ENCODE measurements around the gene SPEN.

The SPEN gene

DNA sequence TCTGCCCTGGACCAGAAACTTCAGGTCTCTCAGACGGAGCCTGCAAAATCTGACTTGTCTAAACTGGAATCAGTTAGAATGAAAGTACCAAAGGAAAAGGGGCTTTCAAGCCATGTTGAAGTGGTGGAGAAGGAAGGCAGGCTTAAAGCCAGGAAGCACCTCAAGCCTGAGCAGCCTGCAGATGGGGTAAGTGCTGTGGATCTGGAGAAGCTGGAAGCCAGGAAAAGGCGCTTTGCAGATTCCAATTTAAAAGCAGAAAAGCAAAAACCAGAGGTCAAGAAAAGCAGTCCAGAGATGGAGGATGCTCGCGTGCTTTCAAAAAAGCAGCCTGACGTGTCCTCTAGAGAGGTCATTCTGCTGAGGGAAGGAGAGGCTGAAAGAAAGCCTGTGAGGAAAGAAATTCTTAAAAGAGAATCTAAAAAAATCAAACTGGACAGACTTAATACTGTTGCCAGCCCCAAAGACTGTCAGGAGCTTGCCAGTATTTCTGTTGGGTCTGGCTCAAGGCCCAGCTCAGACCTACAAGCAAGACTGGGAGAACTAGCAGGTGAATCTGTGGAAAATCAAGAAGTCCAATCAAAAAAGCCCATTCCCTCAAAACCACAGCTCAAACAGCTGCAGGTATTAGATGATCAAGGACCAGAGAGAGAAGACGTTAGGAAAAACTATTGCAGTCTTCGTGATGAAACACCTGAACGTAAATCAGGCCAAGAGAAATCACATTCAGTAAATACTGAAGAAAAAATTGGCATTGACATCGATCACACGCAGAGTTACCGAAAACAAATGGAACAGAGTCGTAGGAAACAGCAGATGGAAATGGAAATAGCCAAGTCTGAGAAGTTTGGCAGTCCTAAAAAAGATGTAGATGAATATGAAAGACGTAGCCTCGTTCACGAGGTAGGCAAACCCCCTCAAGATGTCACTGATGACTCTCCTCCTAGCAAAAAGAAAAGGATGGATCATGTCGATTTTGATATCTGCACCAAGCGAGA lies 81.8 kb downstream of the SPEN start:
- DNase-seq (ENCODE audit: low spot score) = no peak
- in situ Hi-C loops (cut with MboI; ENCODE audit: low pct_unique_long_range_greater_than_20kb, low sequenced_read_pairs, unreplicated experiment) = no loop called here
- TF ChIP-seq, protein P1, sequence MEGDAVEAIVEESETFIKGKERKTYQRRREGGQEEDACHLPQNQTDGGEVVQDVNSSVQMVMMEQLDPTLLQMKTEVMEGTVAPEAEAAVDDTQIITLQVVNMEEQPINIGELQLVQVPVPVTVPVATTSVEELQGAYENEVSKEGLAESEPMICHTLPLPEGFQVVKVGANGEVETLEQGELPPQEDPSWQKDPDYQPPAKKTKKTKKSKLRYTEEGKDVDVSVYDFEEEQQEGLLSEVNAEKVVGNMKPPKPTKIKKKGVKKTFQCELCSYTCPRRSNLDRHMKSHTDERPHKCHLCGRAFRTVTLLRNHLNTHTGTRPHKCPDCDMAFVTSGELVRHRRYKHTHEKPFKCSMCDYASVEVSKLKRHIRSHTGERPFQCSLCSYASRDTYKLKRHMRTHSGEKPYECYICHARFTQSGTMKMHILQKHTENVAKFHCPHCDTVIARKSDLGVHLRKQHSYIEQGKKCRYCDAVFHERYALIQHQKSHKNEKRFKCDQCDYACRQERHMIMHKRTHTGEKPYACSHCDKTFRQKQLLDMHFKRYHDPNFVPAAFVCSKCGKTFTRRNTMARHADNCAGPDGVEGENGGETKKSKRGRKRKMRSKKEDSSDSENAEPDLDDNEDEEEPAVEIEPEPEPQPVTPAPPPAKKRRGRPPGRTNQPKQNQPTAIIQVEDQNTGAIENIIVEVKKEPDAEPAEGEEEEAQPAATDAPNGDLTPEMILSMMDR (IDR thresholded peaks at IDR 0.05; ENCODE audit: extremely low read depth, insufficient read depth, missing control alignments) = no peak

- TF ChIP-seq, protein P1 (IDR thresholded peaks at IDR 0.05; ENCODE audit: extremely low read depth, insufficient read depth, missing control alignments) = no peak
- no peak for DNase-seq (ENCODE audit: low spot score)
- in situ Hi-C loops (cut with MboI; ENCODE audit: low pct_unique_long_range_greater_than_20kb, low sequenced_read_pairs, unreplicated experiment) = no loop called here
Measured at GRCh38 chr1:15931401-15931800, 83.9 kb downstream of the SPEN start.

DNA sequence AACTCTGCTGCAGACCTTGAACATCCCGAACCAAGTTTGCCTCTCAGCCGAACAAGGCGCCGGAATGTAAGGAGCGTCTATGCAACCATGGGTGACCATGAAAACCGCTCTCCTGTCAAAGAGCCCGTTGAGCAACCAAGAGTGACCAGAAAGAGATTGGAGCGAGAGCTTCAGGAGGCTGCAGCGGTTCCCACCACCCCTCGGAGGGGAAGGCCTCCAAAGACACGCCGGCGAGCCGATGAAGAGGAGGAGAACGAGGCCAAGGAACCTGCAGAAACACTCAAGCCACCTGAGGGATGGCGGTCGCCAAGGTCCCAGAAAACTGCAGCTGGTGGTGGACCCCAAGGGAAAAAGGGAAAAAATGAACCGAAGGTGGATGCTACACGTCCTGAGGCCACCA lies 84.4 kb downstream of the SPEN start:
- in situ Hi-C loops (cut with MboI; ENCODE audit: low pct_unique_long_range_greater_than_20kb, low sequenced_read_pairs, unreplicated experiment) = no loop called here
- DNase-seq (ENCODE audit: low spot score) = no peak
- TF ChIP-seq, protein P1 (IDR thresholded peaks at IDR 0.05; ENCODE audit: extremely low read depth, insufficient read depth, missing control alignments) = no peak

GRCh38 chr1:15932612-15933011 lies 85.1 kb downstream of the SPEN start:
- DNase-seq (ENCODE audit: low spot score) = peak; percentile 7
- in situ Hi-C loops (cut with MboI; ENCODE audit: low pct_unique_long_range_greater_than_20kb, low sequenced_read_pairs, unreplicated experiment) = no loop called here
- TF ChIP-seq, protein P1 (IDR thresholded peaks at IDR 0.05; ENCODE audit: extremely low read depth, insufficient read depth, missing control alignments) = no peak

DNA sequence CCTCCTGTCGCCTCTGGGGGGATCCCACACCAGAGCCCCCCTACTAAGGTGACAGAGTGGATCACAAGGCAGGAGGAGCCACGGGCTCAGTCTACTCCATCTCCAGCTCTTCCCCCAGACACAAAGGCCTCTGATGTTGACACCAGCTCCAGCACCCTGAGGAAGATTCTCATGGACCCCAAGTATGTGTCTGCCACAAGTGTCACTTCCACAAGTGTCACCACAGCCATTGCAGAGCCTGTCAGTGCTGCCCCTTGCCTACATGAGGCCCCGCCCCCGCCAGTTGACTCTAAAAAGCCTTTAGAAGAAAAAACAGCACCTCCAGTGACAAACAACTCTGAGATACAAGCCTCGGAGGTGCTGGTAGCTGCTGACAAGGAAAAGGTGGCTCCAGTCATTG lies 86.2 kb downstream of the SPEN start:
- peak; percentile 5 for DNase-seq (ENCODE audit: low spot score)
- in situ Hi-C loops (cut with MboI; ENCODE audit: low pct_unique_long_range_greater_than_20kb, low sequenced_read_pairs, unreplicated experiment) = no loop called here
- TF ChIP-seq, protein P1 (IDR thresholded peaks at IDR 0.05; ENCODE audit: extremely low read depth, insufficient read depth, missing control alignments) = no peak

GRCh38 chr1:15934211-15935055 lies 86.9 kb downstream of the SPEN start:
- TF ChIP-seq, protein P1 (IDR thresholded peaks at IDR 0.05; ENCODE audit: extremely low read depth, insufficient read depth, missing control alignments) = no peak
- peak; percentile 7 for DNase-seq (ENCODE audit: low spot score)
- in situ Hi-C loops (cut with MboI; ENCODE audit: low pct_unique_long_range_greater_than_20kb, low sequenced_read_pairs, unreplicated experiment) = no loop called here
